Stimulated activated CD4-positive, alpha-beta T cell treated with anti-CD3 and anti-CD28 coated beads, TNF-alpha, amount 100 ng/mL, for 1 hour (primary cell): ENCODE results near the gene MACROH2A1.

Source experiments
- DNase-seq, 3 donors: peaks; one replicate each; pipeline ENCODE4 v3.0.0-alpha.2; 2020; ENCODE audit warnings: low read depth in 3 of 3, low spot score in 1 of 3

MACROH2A1 gene

GRCh38 chr5:135333732-135334515 lies 65.1 kb downstream of the MACROH2A1 start:
- no peak for DNase-seq

- no peak for DNase-seq
Observed at GRCh38 chr5:135332519-135333150, 66.4 kb downstream of the MACROH2A1 start.

GRCh38 chr5:135331612-135332011 lies 67.4 kb downstream of the MACROH2A1 start:
- no peak for DNase-seq

GRCh38 chr5:135330798-135331096 lies 68.3 kb downstream of the MACROH2A1 start:
- DNase-seq = no peak

- DNase-seq = no peak
Observed at GRCh38 chr5:135329913-135330797, 68.9 kb downstream of the MACROH2A1 start.

GRCh38 chr5:135329066-135329912 lies 69.7 kb downstream of the MACROH2A1 start:
- DNase-seq = no peak

GRCh38 chr5:135328128-135328687 lies 70.8 kb downstream of the MACROH2A1 start:
- DNase-seq = no peak

GRCh38 chr5:135327429-135328127 lies 71.5 kb downstream of the MACROH2A1 start:
- DNase-seq = no peak

GRCh38 chr5:135326296-135327254 lies 72.5 kb downstream of the MACROH2A1 start:
- DNase-seq = no peak

GRCh38 chr5:135324897-135325650 lies 74.0 kb downstream of the MACROH2A1 start:
- no peak for DNase-seq

GRCh38 chr5:135324160-135324559 lies 74.9 kb downstream of the MACROH2A1 start:
- DNase-seq = no peak

GRCh38 chr5:135323701-135324132 lies 75.3 kb downstream of the MACROH2A1 start:
- DNase-seq = no peak

GRCh38 chr5:135323227-135323626 lies 75.8 kb downstream of the MACROH2A1 start:
- DNase-seq = no peak

GRCh38 chr5:135322744-135323143 lies 76.3 kb downstream of the MACROH2A1 start:
- DNase-seq = no peak

- DNase-seq = no peak
Observed at GRCh38 chr5:135322271-135322670, 76.8 kb downstream of the MACROH2A1 start.

GRCh38 chr5:135320718-135321484 lies 78.1 kb downstream of the MACROH2A1 start:
- DNase-seq = no peak

- DNase-seq = no peak
Observed at GRCh38 chr5:135319928-135320606, 79.0 kb downstream of the MACROH2A1 start.
